ENCODE data around the gene SRSF9. TPM values are rescaled to one million over a fixed set of nuclear protein-coding genes. Genes with fewer than 3 reads are reported as not detected.

The SRSF9 gene
- total and polyA plus RNA-seq, 8 donors: 41.1 to 218 (median 102) TPM

DNA sequence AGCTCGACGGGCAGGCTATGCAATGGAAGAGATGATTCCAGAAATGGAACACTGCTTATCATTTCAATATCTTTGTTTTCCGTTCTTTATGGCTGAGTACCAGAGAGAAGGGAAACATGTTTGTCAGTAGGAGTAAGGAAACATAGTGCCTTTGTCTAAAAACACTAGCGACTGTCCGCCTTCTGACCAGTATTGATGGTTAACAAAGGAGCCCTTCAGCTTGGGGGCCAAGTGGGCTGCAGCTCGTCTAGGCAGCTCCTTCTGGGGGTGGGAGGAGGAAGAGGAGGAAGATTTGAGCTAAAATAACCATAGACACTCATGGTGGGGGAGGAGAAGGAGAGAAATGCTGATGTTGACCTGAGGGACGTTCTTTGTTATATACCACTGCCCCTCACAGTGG is 44.5 kb upstream of the SRSF9 start:
- peaks cover 38 to 89% (median 86%) of the 10 kb centered on the region in 4 donors for H3K36me3 ChIP-seq

GRCh38 chr12:120508537-120508936 is 39.0 kb upstream of the SRSF9 start:
- Histone ChIP-seq H3K9me3 (no peaks in the 10 kb centered on the region), H3K36me3 (peaks cover 32 to 93% (median 89%) of the 10 kb centered on the region in 4 donors), H3K4me3 (no peak overlapping the region), H3K27me3 (no peaks in the 10 kb centered on the region), H3K27ac (no peak overlapping the region), H3K4me1 (no peaks in the 10 kb centered on the region)
- no peak for TF ChIP-seq POLR2AphosphoS5 (IDR thresholded peaks at IDR 0.05)
- TF ChIP-seq CTCF (IDR thresholded peaks at IDR 0.05): no peak
- no peak for TF ChIP-seq EP300 (IDR thresholded peaks at IDR 0.05)
- no peak for TF ChIP-seq POLR2A (IDR thresholded peaks at IDR 0.05)
- intact Hi-C loops (cut with DNase I; ENCODE audit: low total_unique reads): no loop called here
- no peak for DNase-seq
- 89 to 95% (median 95%) methylated on average over 8 of the region's 8 CpGs for WGBS, 5 donors

More for the DNA sequence above, 44.5 kb upstream of the SRSF9 start:
- no peaks in the 10 kb centered on the region for H3K9me3 ChIP-seq
- no peak for DNase-seq
- no peak overlapping the region for H3K4me3 ChIP-seq
- no peak overlapping the region for H3K27ac ChIP-seq
- H3K27me3 ChIP-seq: no peaks in the 10 kb centered on the region
- H3K4me1 ChIP-seq: no peaks in the 10 kb centered on the region
- TF ChIP-seq POLR2A (IDR thresholded peaks at IDR 0.05) (no peak), EP300 (IDR thresholded peaks at IDR 0.05) (no peak)
- intact Hi-C loops (cut with DNase I; ENCODE audit: low total_unique reads): no loop called here
- 85 to 97% (median 88%) methylated on average over 7 of the region's 7 CpGs for WGBS, 5 donors

DNA sequence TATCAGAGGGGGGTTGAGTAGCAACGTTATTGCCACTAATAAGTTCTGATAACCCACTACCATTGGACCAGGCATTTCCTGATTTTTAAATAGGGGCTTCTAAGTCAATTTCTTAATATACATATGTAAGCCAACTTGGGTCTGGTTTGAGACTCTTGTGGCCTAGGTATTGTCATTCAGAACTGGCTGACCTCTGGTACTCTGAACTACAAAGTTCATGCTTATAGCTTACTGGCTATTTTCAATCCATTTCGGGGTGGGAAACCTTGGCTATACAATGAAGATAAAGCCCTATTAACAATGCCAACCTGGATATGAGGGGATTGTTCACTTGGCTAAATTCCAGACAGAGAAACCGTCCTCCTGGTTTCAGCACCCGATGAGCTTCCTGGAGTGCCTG is 35.0 kb upstream of the SRSF9 start:
- TF ChIP-seq POLR2AphosphoS5 (IDR thresholded peaks at IDR 0.05) (no peak), EP300 (IDR thresholded peaks at IDR 0.05) (no peak), POLR2A (IDR thresholded peaks at IDR 0.05) (no peak), CTCF (IDR thresholded peaks at IDR 0.05) (no peak)
- no peaks in the 10 kb centered on the region for H3K27me3 ChIP-seq
- intact Hi-C loops (cut with DNase I; ENCODE audit: low total_unique reads): no loop called here
- H3K4me3 ChIP-seq: no peak overlapping the region
- 76 to 84% (median 82%) methylated on average over 4 of the region's 4 CpGs for WGBS, 5 donors
- no peak overlapping the region for H3K27ac ChIP-seq
- H3K4me1 ChIP-seq: no peaks in the 10 kb centered on the region
- no peak for DNase-seq
- no peaks in the 10 kb centered on the region for H3K9me3 ChIP-seq
- peaks cover 26 to 87% (median 78%) of the 10 kb centered on the region in 4 donors for H3K36me3 ChIP-seq

DNA sequence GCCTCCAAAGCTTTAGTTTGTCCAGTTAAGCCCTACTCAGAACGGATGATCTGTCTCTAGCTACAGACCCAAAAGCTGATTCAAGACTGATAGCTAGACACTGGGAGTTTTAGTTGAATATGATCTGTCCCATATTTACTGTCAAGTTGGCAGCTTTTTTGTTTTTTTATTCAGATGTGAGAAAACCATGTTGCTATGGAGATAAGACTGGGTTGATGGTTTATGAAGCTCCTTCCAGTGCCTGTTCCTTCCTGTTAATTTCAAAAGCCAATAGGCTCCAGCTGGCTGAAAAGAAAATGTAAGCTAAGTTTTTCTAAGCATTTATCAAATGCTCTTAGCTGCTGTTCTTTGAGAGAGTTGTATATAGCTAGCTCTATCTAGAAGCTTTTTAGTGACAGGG is 31.0 kb upstream of the SRSF9 start:
- Histone ChIP-seq H3K27ac (no peak overlapping the region), H3K36me3 (peaks cover 17 to 67% (median 59%) of the 10 kb centered on the region in 4 donors), H3K9me3 (no peaks in the 10 kb centered on the region), H3K4me1 (peaks cover 10 to 26% (median 20%) of the 10 kb centered on the region in 4 donors), H3K27me3 (no peaks in the 10 kb centered on the region), H3K4me3 (no peak overlapping the region)
- WGBS, 5 donors: 72 to 87% (median 76%) methylated on average over 1 of the region's 1 CpG
- TF ChIP-seq POLR2AphosphoS5 (IDR thresholded peaks at IDR 0.05): no peak
- TF ChIP-seq EP300 (IDR thresholded peaks at IDR 0.05): no peak
- no peak for TF ChIP-seq CTCF (IDR thresholded peaks at IDR 0.05)
- TF ChIP-seq POLR2A (IDR thresholded peaks at IDR 0.05): no peak
- intact Hi-C loops (cut with DNase I; ENCODE audit: low total_unique reads): no loop called here
- no peak for DNase-seq

DNA sequence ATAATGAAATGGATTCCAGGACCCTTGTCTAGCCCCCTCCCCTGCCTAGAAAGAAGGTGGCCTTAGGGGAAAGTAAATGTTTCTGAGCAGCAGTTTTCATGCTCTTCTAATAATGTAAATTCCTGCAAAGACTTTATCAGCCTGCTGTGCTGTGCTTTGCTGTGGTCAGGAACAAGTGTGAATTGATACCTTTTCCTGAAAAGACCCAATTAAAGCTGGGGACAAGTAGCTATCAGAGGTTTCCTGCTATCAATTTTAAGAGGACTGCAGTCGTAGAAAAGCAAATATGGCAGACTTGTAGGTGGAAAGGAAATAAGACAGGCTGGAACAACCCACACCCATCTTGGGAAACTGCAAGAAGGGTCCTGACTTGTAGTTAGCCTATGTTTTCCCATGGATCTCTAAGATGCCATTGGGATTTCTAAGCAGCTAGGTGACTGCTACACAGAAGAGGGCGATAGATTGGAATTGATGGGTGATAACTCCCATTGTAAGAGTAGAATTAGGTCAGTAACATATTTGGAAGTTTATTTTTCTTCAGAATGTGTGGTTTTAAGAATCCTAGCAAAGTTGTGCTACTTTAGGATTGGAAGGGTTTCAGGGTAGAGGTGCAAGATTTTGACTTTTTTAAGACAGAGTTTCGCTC is 29.4 kb upstream of the SRSF9 start:
- Histone ChIP-seq H3K4me3 (no peak overlapping the region), H3K4me1 (peaks cover 17 to 39% (median 30%) of the 10 kb centered on the region in 4 donors), H3K27me3 (no peaks in the 10 kb centered on the region), H3K36me3 (peaks cover 16 to 51% (median 45%) of the 10 kb centered on the region in 4 donors), H3K27ac (peak overlapping the region in 1 of 5 donors; percentile 11), H3K9me3 (no peaks in the 10 kb centered on the region)
- no peak for TF ChIP-seq POLR2AphosphoS5 (IDR thresholded peaks at IDR 0.05)
- TF ChIP-seq CTCF (IDR thresholded peaks at IDR 0.05): no peak
- TF ChIP-seq POLR2A (IDR thresholded peaks at IDR 0.05): no peak
- no peak for TF ChIP-seq EP300 (IDR thresholded peaks at IDR 0.05)
- intact Hi-C loops (cut with DNase I; ENCODE audit: low total_unique reads): no loop called here
- DNase-seq: no peak
- WGBS, 5 donors: 70 to 83% (median 77%) methylated on average over 3 of the region's 3 CpGs
